Neural progenitor cell (in vitro differentiated cells): ENCODE data around the gene RD3L. TPM values are rescaled to one million over a fixed set of nuclear protein-coding genes. Genes with fewer than 3 reads are reported as not detected.

ENCODE experiments used
- DNase-seq: peaks from one replicate; pipeline ENCODE4 v3.0.0-alpha.2; 2016; ENCODE audit warnings: low spot score
- H2AFZ ChIP-seq: fragments of 200-600 bp; sonication (generic); replicated peaks from 2 replicates; pipeline ENCODE4 v1.6.1; 2016; ENCODE audit warnings: antibody characterized with exemption
- H3F3A ChIP-seq: fragments of 200-600 bp; sonication (generic); 2 replicates; pipeline ENCODE4 v1.6.1; 2016; ENCODE audit warnings: antibody characterized with exemption, low read depth
- H3K27ac ChIP-seq: fragments of 200-600 bp; sonication (generic); 2 replicates; pipeline ENCODE4 v1.5.1; 2016; ENCODE audit warnings: mild to moderate bottlenecking
- H3K27me3 ChIP-seq: fragments of 200-600 bp; sonication (generic); 2 replicates; pipeline ENCODE4 v1.6.1; 2016; ENCODE audit warnings: mild to moderate bottlenecking, moderate library complexity
- H3K36me3 ChIP-seq: fragments of 200-600 bp; sonication (generic); 2 replicates; pipeline ENCODE4 v1.5.1; 2016
- H3K4me1 ChIP-seq: fragments of 200-600 bp; sonication (generic); 2 replicates; pipeline ENCODE4 v1.6.1; 2016; ENCODE audit warnings: mixed run types
- H3K4me2 ChIP-seq: fragments of 200-600 bp; sonication (generic); 2 replicates; pipeline ENCODE4 v1.6.1; 2016
- H3K4me3 ChIP-seq: fragments of 200-600 bp; sonication (generic); 2 replicates; pipeline ENCODE4 v1.5.1; 2016
- H3K79me2 ChIP-seq: fragments of 200-600 bp; sonication (generic); 2 replicates; pipeline ENCODE4 v1.6.1; 2016; ENCODE audit warnings: low read depth
- H3K9ac ChIP-seq: fragments of 200-600 bp; sonication (generic); 2 replicates; pipeline ENCODE4 v1.6.1; 2016
- H3K9me3 ChIP-seq: fragments of 200-600 bp; sonication (generic); 2 replicates; pipeline ENCODE4 v1.5.1; 2016; ENCODE audit warnings: low read depth
- H4K20me1 ChIP-seq: fragments of 200-600 bp; sonication (generic); 2 replicates; pipeline ENCODE4 v1.6.1; 2016; ENCODE audit warnings: low read depth
- H3K27ac Mint-ChIP-seq: 3 replicates; pipeline ENCODE4 v1.8.0; 2021; ENCODE audit warnings: mixed read lengths
- H3K27me3 Mint-ChIP-seq: 2 replicates; pipeline ENCODE4 v1.8.0; 2022; ENCODE audit warnings: low read depth, mild to moderate bottlenecking, inconsistent platforms, moderate library complexity, mixed read lengths; ENCODE audit not compliant: insufficient read depth
- H3K36me3 Mint-ChIP-seq: 3 replicates; pipeline ENCODE4 v1.8.0; 2021; ENCODE audit warnings: mixed read lengths
- H3K4me1 Mint-ChIP-seq: 3 replicates; pipeline ENCODE4 v1.8.0; 2021; ENCODE audit warnings: mixed read lengths
- H3K4me3 Mint-ChIP-seq: 3 replicates; pipeline ENCODE4 v1.8.0; 2021; ENCODE audit warnings: mild to moderate bottlenecking, moderate library complexity, mixed read lengths
- H3K9me3 Mint-ChIP-seq: 3 replicates; pipeline ENCODE4 v1.8.0; 2020; ENCODE audit warnings: mixed read lengths
- EZH2 ChIP-seq: fragments of 200-600 bp; sonication (generic); IDR thresholded peaks from 2 replicates; pipeline ENCODE4 v1.6.1; 2017; ENCODE audit warnings: antibody characterized with exemption, mild to moderate bottlenecking, moderate library complexity
- EZH2phosphoT487 ChIP-seq: fragments of 200-600 bp; sonication (generic); IDR thresholded peaks from 2 replicates; pipeline ENCODE4 v1.6.1; 2017; ENCODE audit warnings: antibody characterized with exemption
- total RNA-seq: library from RNA; depleted of rRNA; stranded (reverse); fragments of >200 nt; gene quantifications from 2 replicates; pipeline ENCODE4 v1.2.3, GENCODE V29; 2015; ENCODE audit warnings: low replicate concordance
- TF ChIP-seq, protein P1 (sequence below): fragments of 200-600 bp; sonication (generic); IDR thresholded peaks from 2 replicates; pipeline ENCODE4 v1.5.1; 2017; ENCODE audit warnings: antibody characterized with exemption, mild to moderate bottlenecking

Gene RD3L
- total RNA-seq, 1 donor from 2014 or later, result not detected

DNA sequence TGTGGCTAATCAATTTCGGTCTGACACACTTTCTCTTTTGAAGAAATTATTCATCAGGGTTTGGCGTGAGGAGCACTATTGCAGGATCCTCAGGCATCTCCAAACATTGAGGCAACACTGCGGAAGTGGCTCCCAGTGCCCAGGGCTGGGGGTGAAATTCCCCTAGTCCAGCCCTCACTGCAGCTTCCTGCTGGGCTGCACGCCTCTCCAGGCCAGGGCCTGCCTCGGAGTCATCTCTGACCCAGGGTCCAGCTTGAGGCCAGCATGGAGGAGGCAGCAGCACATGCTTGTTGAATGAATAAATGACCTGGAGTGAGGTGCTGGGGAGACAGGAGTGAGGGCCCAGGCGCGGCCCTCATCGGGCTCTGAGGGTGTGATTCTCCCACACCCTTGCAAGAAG is 50.1 kb downstream of the RD3L start:
- Histone ChIP-seq H3F3A (no peaks in the 10 kb centered on the region), H3K79me2 (no peaks in the 10 kb centered on the region), H2AFZ (no peak overlapping the region)

DNA sequence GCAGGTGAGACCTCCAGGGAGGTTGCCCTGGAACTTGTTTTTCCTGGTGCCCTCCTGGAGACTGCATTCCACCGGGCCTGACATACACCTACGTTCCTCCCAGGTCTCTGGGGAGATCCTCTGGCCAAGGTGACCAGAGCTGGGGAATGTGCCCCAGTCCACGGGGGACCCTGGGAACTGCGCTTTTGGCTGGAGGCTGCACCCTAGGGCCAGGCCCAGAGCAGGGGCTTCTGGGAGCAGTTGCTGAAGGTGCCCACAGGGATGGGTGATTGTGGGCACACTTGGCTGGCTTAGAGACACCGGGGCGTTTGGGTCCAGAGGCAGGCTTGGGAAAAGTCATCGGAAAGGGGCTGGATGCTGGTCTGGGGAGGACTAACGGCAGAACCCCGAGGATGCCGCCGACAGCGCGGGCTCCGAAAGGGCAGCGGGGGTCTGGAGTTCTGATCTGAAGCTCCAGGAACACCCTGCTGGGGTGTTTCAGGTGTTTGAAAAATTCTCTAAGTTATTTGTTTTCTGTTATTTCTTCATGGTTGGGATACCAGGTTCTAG is 50.6 kb downstream of the RD3L start:
- TF ChIP-seq EZH2phosphoT487 (no peak), EZH2 (no peak)
- TF ChIP-seq, protein P1, sequence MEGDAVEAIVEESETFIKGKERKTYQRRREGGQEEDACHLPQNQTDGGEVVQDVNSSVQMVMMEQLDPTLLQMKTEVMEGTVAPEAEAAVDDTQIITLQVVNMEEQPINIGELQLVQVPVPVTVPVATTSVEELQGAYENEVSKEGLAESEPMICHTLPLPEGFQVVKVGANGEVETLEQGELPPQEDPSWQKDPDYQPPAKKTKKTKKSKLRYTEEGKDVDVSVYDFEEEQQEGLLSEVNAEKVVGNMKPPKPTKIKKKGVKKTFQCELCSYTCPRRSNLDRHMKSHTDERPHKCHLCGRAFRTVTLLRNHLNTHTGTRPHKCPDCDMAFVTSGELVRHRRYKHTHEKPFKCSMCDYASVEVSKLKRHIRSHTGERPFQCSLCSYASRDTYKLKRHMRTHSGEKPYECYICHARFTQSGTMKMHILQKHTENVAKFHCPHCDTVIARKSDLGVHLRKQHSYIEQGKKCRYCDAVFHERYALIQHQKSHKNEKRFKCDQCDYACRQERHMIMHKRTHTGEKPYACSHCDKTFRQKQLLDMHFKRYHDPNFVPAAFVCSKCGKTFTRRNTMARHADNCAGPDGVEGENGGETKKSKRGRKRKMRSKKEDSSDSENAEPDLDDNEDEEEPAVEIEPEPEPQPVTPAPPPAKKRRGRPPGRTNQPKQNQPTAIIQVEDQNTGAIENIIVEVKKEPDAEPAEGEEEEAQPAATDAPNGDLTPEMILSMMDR, result no peak
- H3K9ac ChIP-seq, result no peak overlapping the region
- no peak overlapping the region for H3K27ac ChIP-seq
- no peaks in the 10 kb centered on the region for H3F3A ChIP-seq
- H2AFZ ChIP-seq, result no peak overlapping the region
- H3K27me3 Mint-ChIP-seq, result no peaks in the 10 kb centered on the region
- no peaks in the 10 kb centered on the region for H3K36me3 Mint-ChIP-seq
- DNase-seq, result no peak
- no peaks in the 10 kb centered on the region for H3K36me3 ChIP-seq
- no peak overlapping the region for H3K27ac Mint-ChIP-seq
- no peaks in the 10 kb centered on the region for H3K27me3 ChIP-seq
- no peak overlapping the region for H3K4me3 ChIP-seq
- peaks cover 4% of the 10 kb centered on the region for H3K4me1 Mint-ChIP-seq
- H3K4me1 ChIP-seq, result no peaks in the 10 kb centered on the region
- no peaks in the 10 kb centered on the region for H3K9me3 ChIP-seq
- no peaks in the 10 kb centered on the region for H3K79me2 ChIP-seq
- no peak overlapping the region for H3K4me3 Mint-ChIP-seq
- peaks cover 4% of the 10 kb centered on the region for H3K9me3 Mint-ChIP-seq
- no peaks in the 10 kb centered on the region for H4K20me1 ChIP-seq
- H3K4me2 ChIP-seq, result no peak overlapping the region

More for the DNA sequence above, 50.1 kb downstream of the RD3L start:
- Histone ChIP-seq H4K20me1 (no peaks in the 10 kb centered on the region), H3K9me3 (no peaks in the 10 kb centered on the region), H3K36me3 (no peaks in the 10 kb centered on the region), H3K27ac (no peak overlapping the region), H3K4me3 (no peak overlapping the region), H3K27me3 (no peaks in the 10 kb centered on the region), H3K4me1 (no peaks in the 10 kb centered on the region), H3K9ac (no peak overlapping the region), H3K4me2 (no peak overlapping the region)
- Mint-ChIP-seq H3K36me3 (no peaks in the 10 kb centered on the region), H3K27me3 (no peaks in the 10 kb centered on the region), H3K27ac (no peak overlapping the region), H3K4me3 (no peak overlapping the region), H3K4me1 (peaks cover 3% of the 10 kb centered on the region), H3K9me3 (peaks cover 4% of the 10 kb centered on the region)
- TF ChIP-seq EZH2 (no peak), EZH2phosphoT487 (no peak)
- TF ChIP-seq, protein P1, result no peak
- DNase-seq, result no peak

DNA sequence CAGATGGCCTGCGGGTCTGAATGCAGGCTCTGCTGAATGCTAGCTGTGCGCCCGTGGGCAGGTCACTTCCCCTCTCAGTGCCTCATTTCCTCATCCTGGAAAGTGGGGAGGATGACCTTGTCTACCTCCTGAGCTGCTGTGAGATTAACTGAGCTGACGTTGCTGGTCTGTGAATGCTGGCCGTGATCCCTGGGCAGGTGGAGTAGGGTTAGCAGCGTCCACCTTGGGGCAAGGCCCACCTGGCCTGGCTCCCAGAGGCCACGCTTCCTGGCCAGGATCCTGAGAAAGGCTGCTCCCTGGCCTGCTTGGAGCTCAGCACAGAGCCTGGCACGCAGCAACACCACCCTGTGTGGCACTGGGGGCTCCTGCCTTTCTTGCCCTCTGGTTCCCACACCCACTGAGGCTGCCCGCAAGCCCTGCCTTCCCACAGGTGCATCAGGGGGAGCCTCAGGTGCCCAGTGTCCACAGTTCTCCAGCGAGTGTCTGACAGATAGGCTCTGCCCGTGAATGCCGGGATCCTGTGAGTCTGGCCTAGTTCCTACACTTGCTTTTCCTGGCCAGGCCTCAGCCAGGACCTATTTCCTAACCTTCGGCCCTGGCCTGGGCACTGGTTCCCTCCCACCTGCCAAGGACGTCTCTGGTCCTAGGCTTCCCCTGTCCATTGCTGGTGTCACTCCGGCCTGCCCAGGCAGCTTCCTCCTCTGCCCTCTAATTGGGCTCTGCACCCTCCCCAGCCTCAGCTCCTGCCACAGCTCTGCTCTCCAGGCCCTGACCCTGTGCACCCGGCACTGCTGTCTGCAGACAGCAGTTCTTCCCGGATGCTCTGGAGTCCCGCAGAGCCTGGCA is 51.3 kb downstream of the RD3L start:
- Histone ChIP-seq H3K9me3 (no peaks in the 10 kb centered on the region), H3K9ac (no peak overlapping the region), H3K4me3 (no peak overlapping the region), H3F3A (no peaks in the 10 kb centered on the region), H3K79me2 (no peaks in the 10 kb centered on the region), H3K27ac (no peak overlapping the region), H4K20me1 (no peaks in the 10 kb centered on the region), H2AFZ (no peak overlapping the region), H3K36me3 (no peaks in the 10 kb centered on the region), H3K4me2 (no peak overlapping the region), H3K27me3 (peaks cover under 1% of the 10 kb centered on the region), H3K4me1 (no peaks in the 10 kb centered on the region)
- no peak overlapping the region for H3K27ac Mint-ChIP-seq
- H3K9me3 Mint-ChIP-seq, result no peaks in the 10 kb centered on the region
- TF ChIP-seq, protein P1, result no peak
- TF ChIP-seq EZH2 (no peak), EZH2phosphoT487 (no peak)
- H3K4me3 Mint-ChIP-seq, result no peak overlapping the region
- no peak for DNase-seq
- H3K27me3 Mint-ChIP-seq, result no peaks in the 10 kb centered on the region
- peaks cover 11% of the 10 kb centered on the region for H3K4me1 Mint-ChIP-seq
- H3K36me3 Mint-ChIP-seq, result no peaks in the 10 kb centered on the region

Other genes with a start within 250 kb of the RD3L start
- gene XRCC3, start 227.1 kb downstream of the RD3L start, total RNA-seq, result 59.7 and 60.2 TPM in 2 replicates
- 46.2 and 53.2 TPM in 2 replicates for gene ZFYVE21, start 226.7 kb downstream of the RD3L start, total RNA-seq
- gene PPP1R13B, start 95.0 kb downstream of the RD3L start, total RNA-seq, result 2.4 and 2.5 TPM in 2 replicates
- gene TDRD9, start 14.1 kb downstream of the RD3L start, total RNA-seq, result not detected in 2 replicates
- 0.87 and 1.2 TPM in 2 replicates for gene ASPG, start 143.2 kb upstream of the RD3L start, total RNA-seq
- 6.1 and 40.2 TPM in 2 replicates for gene KIF26A, start 196.1 kb upstream of the RD3L start, total RNA-seq